GM12878 (cell line): ENCODE results near the gene ZNF823. TPM values are rescaled to one million over a fixed set of nuclear protein-coding genes. Genes with fewer than 3 reads are reported as not detected.

ENCODE experiments used
- EP300 ChIP-seq, 2 experiments: fragments of 150-350 bp in 1 of 2; IDR thresholded peaks; 2 replicates each; pipeline ENCODE4 v1.6.1; 2011 to 2012; ENCODE audit warnings: low read depth in 2 of 2, low read length in 2 of 2, borderline replicate concordance in 1 of 2, improper control_type of control experiment in 1 of 2, inconsistent platforms in 1 of 2; ENCODE audit not compliant: control insufficient read depth in 1 of 2
- ETV6 ChIP-seq, 2 experiments: fragments of 450-650 bp in 1 of 2; IDR thresholded peaks in 1 of 2; conservative IDR thresholded peaks in 1 of 2; 2 replicates each; pipeline ENCODE4 v1.6.1; 2014; ENCODE audit warnings: antibody characterized with exemption in 1 of 2, borderline replicate concordance in 1 of 2, low read depth in 1 of 2, mild to moderate bottlenecking in 1 of 2, moderate library complexity in 1 of 2
- EZH2 ChIP-seq: IDR thresholded peaks from 2 replicates; pipeline ENCODE4 v1.6.1; 2012; ENCODE audit warnings: low read depth, mild to moderate bottlenecking, control low read depth, inconsistent platforms, low read length, borderline replicate concordance; ENCODE audit not compliant: control insufficient read depth
- FOXM1 ChIP-seq: IDR thresholded peaks from 2 replicates; pipeline ENCODE4 v1.6.1; 2012; ENCODE audit warnings: low read depth, mild to moderate bottlenecking, inconsistent platforms, low read length, moderate library complexity
- HCFC1 ChIP-seq: fragments of 150-350 bp; IDR thresholded peaks from 2 replicates; pipeline ENCODE4 v1.6.1; 2014; ENCODE audit warnings: low read length
- HDGF ChIP-seq: fragments of 450-650 bp; IDR thresholded peaks from 2 replicates; pipeline ENCODE4 v1.6.1; 2016; ENCODE audit warnings: antibody characterized with exemption
- MEF2B ChIP-seq: fragments of 450-650 bp; IDR thresholded peaks from 2 replicates; pipeline ENCODE4 v1.6.1; 2018; ENCODE audit warnings: mild to moderate bottlenecking, moderate library complexity; ENCODE audit not compliant: partially characterized antibody, poor library complexity, severe bottlenecking
- MYB ChIP-seq: fragments of 150-350 bp; IDR thresholded peaks from 2 replicates; pipeline ENCODE4 v1.6.1; 2014; ENCODE audit warnings: mild to moderate bottlenecking, low read depth, low read length, borderline replicate concordance
- NBN ChIP-seq: fragments of 450-650 bp; IDR thresholded peaks from 2 replicates; pipeline ENCODE4 v1.6.1; 2016
- NFYA ChIP-seq: IDR thresholded peaks from 2 replicates; pipeline ENCODE4 v1.6.1; 2011; ENCODE audit warnings: low read depth, mild to moderate bottlenecking, low read length, improper control_type of control experiment, borderline replicate concordance
- NR2C1 ChIP-seq: fragments of 450-650 bp; IDR thresholded peaks from 2 replicates; pipeline ENCODE4 v1.6.1; 2017; ENCODE audit warnings: antibody characterized with exemption, mild to moderate bottlenecking, moderate library complexity
- NR2F1 ChIP-seq: fragments of 450-650 bp; conservative IDR thresholded peaks from 2 replicates; pipeline ENCODE4 v1.6.1; 2017; ENCODE audit warnings: mild to moderate bottlenecking
- POLR2A ChIP-seq: IDR thresholded peaks from 2 replicates; pipeline ENCODE4 v1.6.1; 2011; ENCODE audit warnings: low read depth, mild to moderate bottlenecking, low read length
- RAD51 ChIP-seq: fragments of 450-650 bp; IDR thresholded peaks from 2 replicates; pipeline ENCODE4 v1.6.1; 2016; ENCODE audit warnings: moderate library complexity, mild to moderate bottlenecking, inconsistent platforms
- REST ChIP-seq: IDR thresholded peaks from 2 replicates; pipeline ENCODE4 v1.6.1; 2012; ENCODE audit warnings: mild to moderate bottlenecking, low read depth, low read length
- SRF ChIP-seq, 2 experiments: IDR thresholded peaks; 2 replicates each; pipeline ENCODE4 v1.6.1; 2011; ENCODE audit warnings: low read depth in 2 of 2, low read length in 2 of 2, mild to moderate bottlenecking in 1 of 2, moderate library complexity in 1 of 2
- STAT1 ChIP-seq: fragments of 450-650 bp; conservative IDR thresholded peaks from 2 replicates; pipeline ENCODE4 v1.6.1; 2014; ENCODE audit warnings: antibody characterized with exemption, mild to moderate bottlenecking
- YY1 ChIP-seq: IDR thresholded peaks from 2 replicates; pipeline ENCODE4 v1.6.1; 2011; ENCODE audit warnings: low read depth, mild to moderate bottlenecking, low read length
- ZBTB33 ChIP-seq: fragments of 450-650 bp; IDR thresholded peaks from 2 replicates; pipeline ENCODE4 v1.6.1; 2017; ENCODE audit warnings: mild to moderate bottlenecking
- ZNF207 ChIP-seq: fragments of 450-650 bp; IDR thresholded peaks from 2 replicates; pipeline ENCODE4 v1.6.1; 2014; ENCODE audit warnings: antibody characterized with exemption, mild to moderate bottlenecking, borderline replicate concordance
- ZNF622 ChIP-seq: fragments of 450-650 bp; IDR thresholded peaks from 2 replicates; pipeline ENCODE4 v1.6.1; 2017; ENCODE audit warnings: mild to moderate bottlenecking, inconsistent platforms
- polyA plus RNA-seq, 11 experiments: library from polyadenylated mRNA; depleted of rRNA in 4 of 11; unstranded in 6 of 11; stranded (reverse) in 5 of 11; fragments of >200 nt; fragmentation: Nextera tagmentation in 4 of 11; fragmentation: Illumina TruSeq in 1 of 11; extraction: Ambion mirVana in 4 of 11; extraction: Trizol in 1 of 11; gene quantifications; 1 replicate in 1 of 11; 2 replicates in 10 of 11; pipeline versions ENCODE4 v1.2.1 to v1.2.3, GENCODE V29; 2011 to 2016; ENCODE audit warnings: inconsistent platforms in 2 of 11, missing spikeins in 2 of 11, low read depth in 1 of 11
- total RNA-seq, 4 experiments: library from RNA; depleted of rRNA in 3 of 4; stranded (reverse); fragments of >200 nt in 3 of 4; fragmentation: Illumina TruSeq in 1 of 4; extraction: Trizol in 1 of 4; gene quantifications; 2 replicates each; pipeline versions ENCODE4 v1.2.1 to v1.2.3, GENCODE V29; 2013 to 2021
- TF ChIP-seq, protein P1 (sequence below): fragments of 450-650 bp; conservative IDR thresholded peaks from 2 replicates; pipeline ENCODE4 v1.6.1; 2017; ENCODE audit warnings: mild to moderate bottlenecking, moderate library complexity

The ZNF823 gene
- total and polyA plus RNA-seq, 10 of the 15 experiments (the other 5 are each of a cell fraction or from before 2014, with no cell fraction given): 3.3 to 8.0 (median 4.5) TPM

DNA sequence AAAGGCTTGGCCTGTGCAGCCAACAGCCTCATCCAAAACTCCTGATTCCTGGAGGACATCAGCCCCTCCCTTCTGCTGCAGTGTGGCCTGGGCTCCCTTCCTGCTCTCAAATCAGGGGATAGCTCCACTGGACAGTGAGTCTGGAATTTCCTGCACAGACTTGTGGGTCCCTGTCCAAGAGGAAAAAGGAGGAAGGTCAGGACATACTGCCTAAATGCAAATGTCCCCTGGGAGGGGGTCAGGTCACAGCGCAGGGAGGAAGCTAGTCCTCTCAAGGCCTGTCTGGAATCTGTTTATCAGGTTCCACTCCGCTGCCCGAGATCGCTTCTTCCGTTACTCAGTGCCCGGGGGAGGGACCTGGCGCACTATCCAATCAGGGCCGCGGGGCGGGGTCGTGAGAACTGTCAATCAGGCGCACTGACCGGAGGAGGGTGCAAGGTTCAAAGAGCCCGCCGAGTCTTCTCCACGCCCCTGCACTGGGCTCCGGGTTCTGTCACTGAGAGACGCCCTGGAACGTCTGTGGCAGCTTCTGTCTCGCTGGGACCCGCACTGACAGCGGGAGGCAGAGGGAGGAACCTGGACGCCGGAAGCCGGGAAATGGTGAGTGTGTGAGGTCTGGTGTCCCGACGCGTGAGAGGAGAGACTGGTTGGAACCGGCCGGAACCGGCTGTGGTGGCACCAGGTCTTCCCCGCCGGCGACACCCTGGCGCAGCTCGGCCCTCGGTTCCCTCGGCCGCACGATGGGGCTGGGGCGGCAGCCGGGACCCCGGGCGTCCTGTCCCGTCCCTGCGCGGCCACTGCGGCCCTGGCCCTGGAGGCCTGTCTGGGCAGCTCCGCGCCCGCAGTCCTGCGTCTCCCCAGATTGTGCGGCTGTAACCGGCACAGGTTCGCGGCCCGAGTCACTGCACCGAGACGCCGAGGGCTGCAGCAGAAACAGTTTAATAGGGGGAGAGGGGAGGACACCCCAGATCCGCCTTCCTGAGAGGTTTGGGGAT is 28.1 kb upstream of the ZNF823 start, which contains the start of gene ZNF441 (continued):
- TF ChIP-seq EP300 (IDR thresholded peaks at IDR 0.05; ENCODE audit: borderline replicate concordance in 1 of 2, control insufficient read depth in 1 of 2, low read depth in 2 of 2, low read length in 2 of 2) (0 out of 4 replicates have a peak, but pooled peaks of 1 of the 2 experiments have one; percentile 16), FOXM1 (no peak), POLR2A (peak; percentile 91), REST (no peak), MYB (no peak), ZBTB33 (no peak), ZNF622 (no peak), SRF (IDR thresholded peaks at IDR 0.05; ENCODE audit: low read depth in 2 of 2, low read length in 2 of 2) (0 out of 4 replicates have a peak, but pooled peaks of 1 of the 2 experiments have one; percentile 5), NR2C1 (peak; percentile 62; the same call in 1 of the 2 replicates), ETV6 (conservative IDR thresholded peaks at IDR 0.05 in 1 of 2, IDR thresholded peaks at IDR 0.05 in 1 of 2; ENCODE audit: borderline replicate concordance in 1 of 2, low read depth in 1 of 2) (no peak), MEF2B (peak; percentile 75), NBN (peak; percentile 51; the same call in 1 of the 2 replicates), NR2F1 (peak; percentile 29; the same call in 1 of the 2 replicates), RAD51 (no peak), HDGF (peak; percentile 46; the same call in 1 of the 2 replicates), ZNF207 (peak; percentile 64; the same call in 1 of the 2 replicates), HCFC1 (no peak; the same call in 1 of the 2 replicates), NFYA (peak; percentile 14; the same call in 1 of the 2 replicates), STAT1 (no peak), YY1 (peak; percentile 29; the same call in 1 of the 2 replicates), EZH2 (no peak)
- TF ChIP-seq, protein P1, sequence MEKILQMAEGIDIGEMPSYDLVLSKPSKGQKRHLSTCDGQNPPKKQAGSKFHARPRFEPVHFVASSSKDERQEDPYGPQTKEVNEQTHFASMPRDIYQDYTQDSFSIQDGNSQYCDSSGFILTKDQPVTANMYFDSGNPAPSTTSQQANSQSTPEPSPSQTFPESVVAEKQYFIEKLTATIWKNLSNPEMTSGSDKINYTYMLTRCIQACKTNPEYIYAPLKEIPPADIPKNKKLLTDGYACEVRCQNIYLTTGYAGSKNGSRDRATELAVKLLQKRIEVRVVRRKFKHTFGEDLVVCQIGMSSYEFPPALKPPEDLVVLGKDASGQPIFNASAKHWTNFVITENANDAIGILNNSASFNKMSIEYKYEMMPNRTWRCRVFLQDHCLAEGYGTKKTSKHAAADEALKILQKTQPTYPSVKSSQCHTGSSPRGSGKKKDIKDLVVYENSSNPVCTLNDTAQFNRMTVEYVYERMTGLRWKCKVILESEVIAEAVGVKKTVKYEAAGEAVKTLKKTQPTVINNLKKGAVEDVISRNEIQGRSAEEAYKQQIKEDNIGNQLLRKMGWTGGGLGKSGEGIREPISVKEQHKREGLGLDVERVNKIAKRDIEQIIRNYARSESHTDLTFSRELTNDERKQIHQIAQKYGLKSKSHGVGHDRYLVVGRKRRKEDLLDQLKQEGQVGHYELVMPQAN: peak; percentile 70
